ENCODE data around the gene RHBDD1. TPM values are rescaled to one million over a fixed set of nuclear protein-coding genes. Genes with fewer than 3 reads are reported as not detected.

RHBDD1 gene
- total RNA-seq, 3 donors from 2014 or later (not counting 1 experiment from before 2014, with no cell fraction given): 33.7 to 49.7 (median 47.7) TPM

- Mint-ChIP-seq H3K4me3 (no peak overlapping the region), H3K27me3 (ENCODE audit: low read depth in 2 of 2) (no peaks in the 10 kb centered on the region), H3K9me3 (no peaks in the 10 kb centered on the region), H3K27ac (no peak overlapping the region), H3K4me1 (no peaks in the 10 kb centered on the region), H3K36me3 (peaks cover 3% of the 10 kb centered on the region)
- Histone ChIP-seq H3K27ac (ENCODE audit: low read length) (no peak overlapping the region), H3K4me3 (ENCODE audit: low read length) (no peak overlapping the region), H3K4me1 (ENCODE audit: control insufficient read depth, insufficient read depth, low read length) (no peaks in the 10 kb centered on the region), H3K9me3 (ENCODE audit: control insufficient read depth, insufficient read depth, low read length) (no peaks in the 10 kb centered on the region), H3K27me3 (ENCODE audit: control insufficient read depth, insufficient read depth, low read length) (no peaks in the 10 kb centered on the region), H3K36me3 (ENCODE audit: control insufficient read depth, insufficient read depth, low read length) (no peaks in the 10 kb centered on the region)
- intact Hi-C loops (cut with micrococcal nuclease): no loop called here
- no CpG with 5 or more reads among the region's 6 CpGs for WGBS (ENCODE audit: insufficient coverage)
- DNase-seq (no peak), ATAC-seq (no peak)
- no peak for TF ChIP-seq CTCF (IDR thresholded peaks at IDR 0.05)
Measured at GRCh38 chr2:226887940-226888339, 52.1 kb downstream of the RHBDD1 start.

- Histone ChIP-seq H3K36me3 (ENCODE audit: control insufficient read depth, insufficient read depth, low read length) (no peaks in the 10 kb centered on the region), H3K9me3 (ENCODE audit: control insufficient read depth, insufficient read depth, low read length) (no peaks in the 10 kb centered on the region), H3K27ac (ENCODE audit: low read length) (no peak overlapping the region), H3K4me1 (ENCODE audit: control insufficient read depth, insufficient read depth, low read length) (no peaks in the 10 kb centered on the region), H3K27me3 (ENCODE audit: control insufficient read depth, insufficient read depth, low read length) (no peaks in the 10 kb centered on the region), H3K4me3 (ENCODE audit: low read length) (no peak overlapping the region)
- H3K4me1 Mint-ChIP-seq: no peaks in the 10 kb centered on the region
- intact Hi-C loops (cut with micrococcal nuclease): no loop called here
- no peak for TF ChIP-seq CTCF (IDR thresholded peaks at IDR 0.05)
- no peaks in the 10 kb centered on the region for H3K27me3 Mint-ChIP-seq (ENCODE audit: low read depth in 2 of 2)
- 98% methylated on average over 2 of the region's 2 CpGs for WGBS (ENCODE audit: insufficient coverage)
- no peaks in the 10 kb centered on the region for H3K36me3 Mint-ChIP-seq
- ATAC-seq (no peak), DNase-seq (no peak)
- H3K9me3 Mint-ChIP-seq: no peaks in the 10 kb centered on the region
- no peak overlapping the region for H3K27ac Mint-ChIP-seq
- no peak overlapping the region for H3K4me3 Mint-ChIP-seq
Measured at GRCh38 chr2:226888378-226888965, 52.6 kb downstream of the RHBDD1 start.

GRCh38 chr2:226888971-226889370, 53.1 kb downstream of the RHBDD1 start:
- no peaks in the 10 kb centered on the region for H3K36me3 Mint-ChIP-seq
- no peak for TF ChIP-seq CTCF (IDR thresholded peaks at IDR 0.05)
- no peaks in the 10 kb centered on the region for H3K27me3 Mint-ChIP-seq (ENCODE audit: low read depth in 2 of 2)
- Histone ChIP-seq H3K9me3 (ENCODE audit: control insufficient read depth, insufficient read depth, low read length) (no peaks in the 10 kb centered on the region), H3K4me1 (ENCODE audit: control insufficient read depth, insufficient read depth, low read length) (no peaks in the 10 kb centered on the region), H3K27ac (ENCODE audit: low read length) (no peak overlapping the region), H3K4me3 (ENCODE audit: low read length) (no peak overlapping the region), H3K27me3 (ENCODE audit: control insufficient read depth, insufficient read depth, low read length) (no peaks in the 10 kb centered on the region), H3K36me3 (ENCODE audit: control insufficient read depth, insufficient read depth, low read length) (no peaks in the 10 kb centered on the region)
- 87% methylated on average over 4 of the region's 4 CpGs for WGBS (ENCODE audit: insufficient coverage)
- no peaks in the 10 kb centered on the region for H3K4me1 Mint-ChIP-seq
- no peak overlapping the region for H3K27ac Mint-ChIP-seq
- H3K9me3 Mint-ChIP-seq: no peaks in the 10 kb centered on the region
- no peak overlapping the region for H3K4me3 Mint-ChIP-seq
- no peak for DNase-seq
- intact Hi-C loops (cut with micrococcal nuclease): no loop called here
- no peak for ATAC-seq

- Histone ChIP-seq H3K9me3 (ENCODE audit: control insufficient read depth, insufficient read depth, low read length) (no peaks in the 10 kb centered on the region), H3K27ac (ENCODE audit: low read length) (no peak overlapping the region), H3K4me1 (ENCODE audit: control insufficient read depth, insufficient read depth, low read length) (no peaks in the 10 kb centered on the region), H3K4me3 (ENCODE audit: low read length) (no peak overlapping the region), H3K27me3 (ENCODE audit: control insufficient read depth, insufficient read depth, low read length) (no peaks in the 10 kb centered on the region), H3K36me3 (ENCODE audit: control insufficient read depth, insufficient read depth, low read length) (no peaks in the 10 kb centered on the region)
- Mint-ChIP-seq H3K4me1 (no peaks in the 10 kb centered on the region), H3K36me3 (no peaks in the 10 kb centered on the region), H3K27me3 (ENCODE audit: low read depth in 2 of 2) (no peaks in the 10 kb centered on the region), H3K4me3 (no peak overlapping the region), H3K27ac (no peak overlapping the region), H3K9me3 (no peaks in the 10 kb centered on the region)
- WGBS (ENCODE audit: insufficient coverage): no CpG with 5 or more reads among the region's 1 CpG
- DNase-seq (no peak), ATAC-seq (no peak)
- TF ChIP-seq CTCF (IDR thresholded peaks at IDR 0.05): no peak
- intact Hi-C loops (cut with micrococcal nuclease): no loop called here
Measured at GRCh38 chr2:226890286-226890685, 54.4 kb downstream of the RHBDD1 start.

All from natural killer cell (primary cell).